IPS-20b (cell line): Measurements from ENCODE around the gene DYNLT1.
"Not testable (repeated sequence)": the region's sequence is repeated elsewhere in the genome, so short reads cannot be mapped to it uniquely, and the experiment has no call there.

ENCODE experiments used
- H3K27ac ChIP-seq: one replicate; pipeline ENCODE4 v1.5.1; 2013; ENCODE audit warnings: low read length
- H3K27me3 ChIP-seq: 2 replicates; pipeline ENCODE4 v1.6.1; 2013; ENCODE audit warnings: mild to moderate bottlenecking, low read length, inconsistent platforms; ENCODE audit not compliant: insufficient read depth
- H3K36me3 ChIP-seq: 2 replicates; pipeline ENCODE4 v1.6.1; 2013; ENCODE audit warnings: low read depth, mild to moderate bottlenecking, inconsistent platforms, low read length, moderate library complexity; ENCODE audit not compliant: insufficient read depth
- H3K4me1 ChIP-seq: 2 replicates; pipeline ENCODE4 v1.6.1; 2013; ENCODE audit warnings: mild to moderate bottlenecking, control low read depth, inconsistent platforms, low read length, moderate library complexity; ENCODE audit not compliant: insufficient read depth
- H3K4me3 ChIP-seq: 2 replicates; pipeline ENCODE4 v1.5.1; 2013; ENCODE audit warnings: mild to moderate bottlenecking, low read length, inconsistent platforms
- H3K9ac ChIP-seq: 2 replicates; pipeline ENCODE4 v1.6.1; 2013; ENCODE audit warnings: low read depth, mild to moderate bottlenecking, inconsistent platforms, low read length, moderate library complexity
- H3K9me3 ChIP-seq: 2 replicates; pipeline ENCODE4 v1.6.1; 2013; ENCODE audit warnings: mild to moderate bottlenecking, low read depth, low read length, inconsistent platforms; ENCODE audit not compliant: insufficient read depth

Gene DYNLT1

DNA sequence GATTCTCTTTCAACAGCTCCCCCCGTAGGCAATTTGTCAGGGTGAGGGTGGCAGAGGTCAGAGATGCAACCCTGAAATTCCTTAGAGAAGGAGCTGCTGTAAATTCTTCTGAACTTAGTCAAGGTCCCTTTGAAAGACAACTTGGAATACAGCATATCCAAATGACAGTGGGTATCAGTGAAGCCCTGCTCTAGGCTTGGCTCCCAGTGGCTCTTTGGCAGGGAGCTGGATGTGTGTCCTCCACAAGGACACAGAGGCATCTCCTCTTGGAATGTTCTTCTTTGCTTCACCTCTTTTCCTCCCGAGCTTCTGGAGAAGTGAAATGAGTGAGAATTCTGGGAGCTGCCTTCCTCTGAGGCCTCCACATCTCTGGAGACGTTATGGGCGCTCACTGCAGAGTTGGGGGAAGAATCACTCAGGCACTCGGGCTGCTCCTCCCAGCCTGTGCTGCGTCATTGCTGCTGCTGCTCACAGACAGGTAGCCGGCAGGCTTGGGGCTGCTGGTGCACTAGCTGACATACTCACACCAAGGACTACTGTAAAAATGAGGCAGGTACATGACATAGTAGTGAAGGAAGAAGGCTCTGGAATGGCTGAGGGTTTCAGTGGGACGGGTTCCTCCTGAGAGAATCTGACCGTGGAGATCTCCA lies 34.1 kb downstream of the DYNLT1 start:
- Histone ChIP-seq H3K9ac (no peak overlapping the region), H3K9me3 (no peaks in the 10 kb centered on the region), H3K27ac (no peak overlapping the region), H3K4me3 (no peak overlapping the region), H3K4me1 (peaks cover 11% of the 10 kb centered on the region), H3K27me3 (no peaks in the 10 kb centered on the region), H3K36me3 (peaks cover 77% of the 10 kb centered on the region)

DNA sequence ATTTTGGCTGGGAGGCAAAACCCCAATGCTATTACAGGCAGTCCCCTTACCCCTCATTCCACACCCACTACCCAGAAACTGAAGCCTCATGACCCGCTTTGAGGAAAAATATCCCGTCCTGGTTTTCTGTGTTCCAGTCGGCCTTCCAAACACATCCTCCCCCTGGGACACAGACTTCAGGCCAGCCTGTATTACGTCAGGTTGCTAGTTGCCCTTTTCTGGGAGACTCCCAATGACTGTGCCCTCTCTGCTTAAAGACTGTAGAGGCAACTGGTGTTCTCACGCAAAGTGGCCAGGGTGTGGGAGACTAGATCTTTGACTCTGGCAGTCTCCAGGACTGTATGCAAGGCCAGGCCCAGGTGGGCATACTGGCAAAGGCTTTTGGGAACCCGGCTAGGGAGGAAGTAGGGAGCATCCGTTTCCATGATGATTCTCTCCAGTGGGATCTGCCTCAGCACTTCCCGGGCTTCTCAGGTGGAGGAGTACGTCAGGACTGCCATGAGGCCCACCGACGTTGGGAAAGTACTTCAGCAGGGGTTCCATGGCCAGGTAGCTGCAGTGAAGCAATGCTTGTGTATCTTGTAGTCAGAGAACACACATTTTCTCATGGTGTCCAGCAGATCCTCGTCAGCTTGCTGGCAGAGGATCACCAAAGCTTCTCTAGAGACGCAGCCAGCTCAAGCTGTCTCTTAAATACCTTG lies 34.9 kb downstream of the DYNLT1 start:
- H3K27ac ChIP-seq, result no peak overlapping the region
- H3K9ac ChIP-seq, result no peak overlapping the region
- no peaks in the 10 kb centered on the region for H3K27me3 ChIP-seq
- peaks cover 75% of the 10 kb centered on the region for H3K36me3 ChIP-seq
- H3K4me1 ChIP-seq, result peaks cover 11% of the 10 kb centered on the region
- H3K9me3 ChIP-seq, result no peaks in the 10 kb centered on the region
- H3K4me3 ChIP-seq, result no peak overlapping the region

DNA sequence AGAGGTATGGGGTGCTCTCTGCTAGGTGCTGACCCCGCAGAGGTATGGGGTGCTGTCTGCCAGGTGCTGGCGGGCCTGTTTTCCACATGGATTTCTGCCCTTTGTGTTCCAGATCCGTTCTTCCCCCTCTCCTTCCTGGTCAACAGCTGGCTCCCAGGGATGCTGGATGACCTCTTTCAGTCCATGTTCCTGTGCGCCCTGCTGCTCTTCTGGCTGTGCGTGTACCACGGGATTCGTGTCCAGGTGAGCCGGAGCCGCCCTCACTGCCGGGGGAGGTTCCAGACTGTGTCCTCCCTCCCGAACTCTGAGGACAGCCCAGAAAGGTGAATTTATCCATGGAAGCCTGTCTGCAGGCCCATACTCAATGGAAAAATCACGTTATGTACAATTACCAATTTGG lies 36.3 kb downstream of the DYNLT1 start:
- Histone ChIP-seq H3K27ac (no peak overlapping the region), H3K27me3 (no peaks in the 10 kb centered on the region), H3K9ac (no peak overlapping the region), H3K36me3 (peaks cover 65% of the 10 kb centered on the region), H3K9me3 (no peaks in the 10 kb centered on the region), H3K4me3 (no peak overlapping the region), H3K4me1 (peaks cover 11% of the 10 kb centered on the region)

DNA sequence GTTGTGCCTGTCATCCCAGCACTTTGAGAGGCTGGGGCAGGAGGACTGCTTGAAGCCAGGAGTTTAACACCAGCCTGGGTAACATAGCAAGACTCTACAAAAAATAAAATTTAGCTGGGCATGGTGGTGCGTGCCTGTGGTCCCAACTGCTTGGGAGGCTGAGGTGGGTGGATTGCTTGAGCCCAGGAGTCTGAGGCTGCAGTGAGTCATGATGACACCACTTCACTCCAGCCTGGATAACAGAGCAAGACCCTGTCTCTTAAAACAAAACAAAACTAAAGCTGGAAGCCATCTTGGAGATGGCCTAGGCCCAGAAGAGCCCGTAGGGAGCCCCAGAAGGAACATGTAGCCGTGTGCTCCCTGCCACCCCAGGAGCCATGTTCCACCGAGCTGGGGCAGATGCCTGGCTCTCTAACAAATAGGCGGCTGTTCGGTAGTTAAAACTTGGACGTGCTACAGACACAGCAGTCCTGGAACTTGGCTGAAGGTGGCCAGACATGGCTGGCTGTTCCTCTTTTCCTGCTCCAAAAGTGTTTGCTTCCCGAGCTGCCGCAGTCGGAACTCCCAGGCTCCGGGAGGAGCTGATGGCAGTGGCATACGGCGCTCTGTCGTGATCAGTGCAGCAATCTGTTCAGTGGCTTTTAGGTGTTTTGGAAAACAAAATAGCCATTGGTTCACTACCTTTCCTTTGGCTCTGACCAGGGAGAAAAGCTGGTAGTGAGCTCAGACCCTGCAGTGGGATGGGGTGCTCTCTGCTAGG lies 37.0 kb downstream of the DYNLT1 start:
- Histone ChIP-seq H3K27me3 (no peaks in the 10 kb centered on the region), H3K4me3 (no peak overlapping the region), H3K9me3 (no peaks in the 10 kb centered on the region), H3K9ac (no peak overlapping the region), H3K4me1 (peaks cover 11% of the 10 kb centered on the region), H3K36me3 (peaks cover 62% of the 10 kb centered on the region), H3K27ac (no peak overlapping the region)

DNA sequence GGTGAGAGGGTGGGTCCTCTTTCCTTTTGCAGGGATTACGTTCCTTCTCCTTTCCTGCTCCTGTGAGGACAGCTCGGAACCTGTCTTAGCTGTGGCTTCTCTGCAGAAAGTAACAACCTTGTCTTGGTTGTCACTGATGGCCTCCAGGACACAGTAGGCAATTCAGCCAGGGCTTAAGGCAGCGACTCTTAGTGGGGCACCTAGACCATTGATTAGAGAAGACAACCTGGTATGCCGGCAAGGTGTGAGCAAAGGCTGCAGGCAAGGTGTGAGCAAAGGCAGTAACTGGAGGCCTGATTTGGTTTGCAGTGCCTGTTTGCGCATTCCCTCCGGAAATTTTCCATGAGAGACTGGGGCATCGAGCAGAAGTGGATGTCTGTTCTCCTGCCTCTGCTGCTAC lies 37.6 kb downstream of the DYNLT1 start:
- H3K27ac ChIP-seq, result no peak overlapping the region
- no peak overlapping the region for H3K9ac ChIP-seq
- H3K4me3 ChIP-seq, result no peak overlapping the region
- H3K4me1 ChIP-seq, result peaks cover 8% of the 10 kb centered on the region
- no peaks in the 10 kb centered on the region for H3K27me3 ChIP-seq
- H3K9me3 ChIP-seq, result no peaks in the 10 kb centered on the region
- peaks cover 67% of the 10 kb centered on the region for H3K36me3 ChIP-seq

DNA sequence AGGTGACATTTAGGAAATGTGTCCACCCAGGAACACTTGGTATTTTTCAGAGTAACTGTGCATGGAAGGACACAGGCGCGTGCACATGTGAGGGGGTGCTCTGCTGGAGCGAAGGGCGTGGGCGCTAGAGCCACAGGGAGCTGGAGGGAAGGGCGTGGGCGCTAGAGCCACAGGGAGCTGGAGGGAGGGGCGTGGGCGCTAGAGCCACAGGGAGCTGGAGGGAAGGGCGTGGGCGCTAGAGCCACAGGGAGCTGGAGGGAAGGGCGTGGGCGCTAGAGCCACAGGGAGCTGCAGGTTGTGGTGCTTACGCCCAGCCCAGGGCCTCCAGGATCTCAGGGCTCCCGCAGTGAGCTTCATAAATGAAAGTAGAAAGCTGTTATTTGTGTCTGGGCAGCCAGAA lies 38.5 kb downstream of the DYNLT1 start:
- not testable (repeated sequence) for H3K9ac ChIP-seq, H3K4me3 ChIP-seq, H3K27me3 ChIP-seq, H3K27ac ChIP-seq, H3K4me1 ChIP-seq, H3K9me3 ChIP-seq
- H3K36me3 ChIP-seq, result peaks cover 67% of the 10 kb centered on the region

DNA sequence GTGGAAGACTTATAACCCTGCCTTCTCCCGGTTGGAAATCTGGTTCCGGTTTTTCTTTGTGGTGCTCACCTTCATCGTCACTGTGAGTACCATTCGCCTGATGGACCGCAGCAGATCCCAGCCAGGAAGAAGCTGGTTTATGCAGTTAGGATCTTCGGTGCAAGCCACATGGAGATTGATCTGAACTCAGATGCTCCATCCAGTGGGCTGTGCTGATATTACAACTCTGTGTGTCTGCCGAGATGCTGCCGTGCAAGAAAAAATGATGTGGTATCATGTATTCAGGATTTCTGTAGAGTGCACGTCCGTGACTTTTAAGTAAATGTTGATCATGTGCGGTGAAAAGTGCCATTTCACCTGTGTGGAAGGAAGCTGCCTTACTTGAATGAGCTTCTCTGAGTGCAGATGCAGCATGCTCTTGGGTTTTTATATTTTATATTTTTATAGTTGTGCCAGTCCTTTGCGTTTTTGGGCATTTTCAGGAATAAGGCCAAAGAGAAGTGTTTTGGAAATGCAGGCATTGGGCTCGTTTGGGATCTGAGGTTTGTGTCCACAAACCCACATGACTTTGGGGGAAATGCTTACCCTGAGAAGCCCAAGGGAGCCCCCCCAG lies 39.2 kb downstream of the DYNLT1 start:
- Histone ChIP-seq H3K36me3 (peaks cover 66% of the 10 kb centered on the region), H3K4me3 (no peak overlapping the region), H3K9me3 (no peaks in the 10 kb centered on the region), H3K27ac (no peak overlapping the region), H3K27me3 (no peaks in the 10 kb centered on the region), H3K9ac (no peak overlapping the region), H3K4me1 (no peaks in the 10 kb centered on the region; the same call in 1 of the 2 replicates)

DNA sequence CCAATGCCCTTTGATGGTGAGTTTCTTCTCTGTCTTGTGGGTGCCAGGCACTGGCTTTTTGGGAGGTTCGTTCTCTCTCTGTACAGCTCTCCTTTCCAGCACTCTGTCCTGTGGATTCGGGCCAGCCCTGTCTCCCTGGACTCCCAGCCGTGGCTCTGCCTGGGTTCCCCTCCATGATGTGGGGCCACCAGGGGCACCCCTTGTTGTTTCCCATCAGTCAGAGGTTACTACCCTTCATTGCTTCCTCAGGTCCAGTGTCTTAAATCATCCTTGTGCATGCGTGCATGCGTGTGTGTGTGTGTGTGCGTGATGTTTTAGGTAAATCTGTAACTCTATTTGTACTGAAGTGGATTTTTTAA lies 40.5 kb downstream of the DYNLT1 start:
- no peak overlapping the region for H3K4me3 ChIP-seq
- H3K36me3 ChIP-seq, result peaks cover 62% of the 10 kb centered on the region
- H3K4me1 ChIP-seq, result no peaks in the 10 kb centered on the region
- no peaks in the 10 kb centered on the region for H3K9me3 ChIP-seq
- no peak overlapping the region; the same call in 1 of the 2 replicates for H3K9ac ChIP-seq
- no peak overlapping the region for H3K27ac ChIP-seq
- H3K27me3 ChIP-seq, result no peaks in the 10 kb centered on the region

DNA sequence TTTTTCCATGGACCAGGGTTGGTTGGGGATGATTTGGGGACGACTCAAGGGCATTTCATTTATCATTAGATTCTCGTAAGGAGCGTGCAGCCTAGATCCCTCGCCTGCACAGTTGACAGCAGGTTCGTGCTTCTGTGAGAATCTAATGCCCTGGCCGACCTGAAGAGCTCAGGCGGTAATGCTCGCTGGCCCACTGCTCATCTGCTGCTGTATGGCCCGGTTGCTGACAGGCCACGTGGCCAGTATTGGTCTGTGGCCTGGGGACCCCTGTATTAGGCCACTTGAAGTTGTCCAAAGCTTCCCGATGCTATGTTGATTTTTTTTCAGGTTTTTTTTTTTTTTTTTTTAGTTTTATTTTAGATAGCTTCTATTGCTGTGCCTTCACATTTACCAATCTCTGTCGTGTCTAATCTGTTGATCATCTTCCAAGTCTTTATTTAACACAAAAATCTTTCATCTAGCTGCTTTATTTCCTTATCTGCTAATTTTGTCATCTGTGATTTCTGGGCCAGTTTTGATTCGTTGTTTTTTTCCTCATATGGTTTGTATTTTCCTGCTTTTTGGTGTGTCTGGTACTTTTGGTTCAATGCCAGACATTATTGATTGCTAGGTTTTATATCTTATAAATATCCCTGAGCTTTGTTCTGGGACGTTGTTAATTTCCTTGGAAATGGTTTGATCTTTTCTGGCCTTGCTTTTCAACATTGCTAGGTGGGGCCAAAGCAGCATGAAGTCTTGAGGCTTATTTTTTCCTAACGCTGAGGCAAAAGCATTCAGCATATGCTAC lies 41.1 kb downstream of the DYNLT1 start:
- H3K9me3 ChIP-seq, result no peaks in the 10 kb centered on the region
- no peaks in the 10 kb centered on the region for H3K4me1 ChIP-seq
- peaks cover 59% of the 10 kb centered on the region for H3K36me3 ChIP-seq
- no peak overlapping the region; the same call in 1 of the 2 replicates for H3K9ac ChIP-seq
- H3K4me3 ChIP-seq, result no peak overlapping the region
- H3K27me3 ChIP-seq, result no peaks in the 10 kb centered on the region
- H3K27ac ChIP-seq, result no peak overlapping the region

DNA sequence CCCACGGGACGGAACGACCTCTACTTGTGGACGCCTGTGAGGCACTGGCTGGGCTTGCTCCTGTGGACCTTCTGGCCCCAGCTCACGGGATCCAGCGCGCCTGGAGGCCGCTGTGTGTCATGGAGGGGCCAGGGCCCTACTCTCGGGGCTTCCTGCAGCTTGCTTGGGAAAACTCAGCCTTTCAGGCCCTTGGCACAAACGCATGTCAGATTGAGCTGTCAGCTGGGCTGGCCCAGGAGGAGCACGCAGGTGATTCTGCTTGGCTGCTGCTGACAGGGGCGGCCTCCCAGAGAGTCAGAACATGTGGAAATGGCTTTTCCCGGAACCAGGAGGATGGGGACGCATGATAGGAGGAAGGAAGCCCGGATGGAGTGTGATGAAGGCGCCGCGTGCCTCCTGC lies 44.9 kb downstream of the DYNLT1 start:
- Histone ChIP-seq H3K27me3 (no peaks in the 10 kb centered on the region), H3K36me3 (peaks cover 65% of the 10 kb centered on the region), H3K4me3 (no peak overlapping the region), H3K9me3 (no peaks in the 10 kb centered on the region), H3K4me1 (no peaks in the 10 kb centered on the region), H3K9ac (no peak overlapping the region), H3K27ac (no peak overlapping the region)

DNA sequence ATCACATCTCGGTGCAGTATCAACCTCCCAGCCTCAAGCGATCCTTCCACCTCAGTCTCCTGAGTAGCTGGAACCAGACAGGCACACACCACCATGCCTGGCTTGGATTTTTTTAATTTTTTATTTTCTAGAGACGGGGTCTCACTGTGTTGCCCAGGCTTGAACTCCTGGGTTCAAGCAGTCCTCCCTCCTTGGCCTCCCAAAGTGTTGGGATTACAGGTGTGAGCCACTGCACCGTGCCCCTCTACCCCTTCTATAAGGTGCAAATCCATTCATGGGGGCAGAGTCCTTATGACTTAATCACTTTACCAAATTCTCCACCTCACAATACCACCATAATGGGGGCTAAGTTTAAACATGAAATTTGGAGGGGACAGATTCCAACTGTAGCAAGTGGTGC lies 47.0 kb downstream of the DYNLT1 start:
- Histone ChIP-seq H3K4me1 (no peaks in the 10 kb centered on the region), H3K4me3 (no peak overlapping the region), H3K36me3 (peaks cover 79% of the 10 kb centered on the region), H3K9me3 (no peaks in the 10 kb centered on the region), H3K27me3 (no peaks in the 10 kb centered on the region), H3K9ac (no peak overlapping the region), H3K27ac (no peak overlapping the region)
